Suppressor macrophage treated with lipopolysaccharide for 4 hours (primary cell): ENCODE measurements around the gene CPED1.
"Not testable (repeated sequence)": the region's sequence is repeated elsewhere in the genome, so short reads cannot be mapped to it uniquely, and the experiment has no call there.

Experiments
- DNase-seq: peaks from one replicate; pipeline ENCODE4 v3.0.0-alpha.2; 2020

Gene CPED1

GRCh38 chr7:120997882-120998474 lies 9.5 kb downstream of the CPED1 start:
- peak; percentile 77 for DNase-seq

GRCh38 chr7:120998520-120998919 lies 10.0 kb downstream of the CPED1 start:
- DNase-seq: no peak

DNA sequence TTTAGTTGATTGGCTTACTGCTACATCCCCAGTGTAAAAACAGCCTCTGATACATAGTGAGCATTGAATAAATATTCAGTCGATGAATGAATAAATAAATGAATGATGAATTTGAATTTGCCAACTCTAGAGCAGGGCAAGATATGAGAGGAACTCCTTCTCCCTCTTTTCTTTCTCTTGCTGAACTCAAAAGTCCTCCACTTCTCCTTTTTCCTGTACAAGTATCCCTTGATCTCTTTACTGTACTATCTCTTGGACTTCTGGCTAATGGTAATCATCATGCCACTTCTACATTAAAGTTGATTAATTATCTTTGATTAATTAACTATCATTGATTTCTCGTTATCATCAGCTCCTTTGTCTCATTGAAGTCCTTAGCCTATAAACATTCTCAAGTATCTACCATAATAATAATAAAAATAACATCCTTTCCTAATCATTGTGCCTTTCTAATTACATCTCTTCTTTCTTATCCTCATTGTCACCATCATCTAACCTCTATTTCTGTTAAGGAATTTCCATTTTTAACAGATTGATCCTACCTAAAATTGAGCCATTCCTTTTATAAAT lies 10.6 kb downstream of the CPED1 start:
- no peak for DNase-seq

- peak; percentile 67 for DNase-seq
Measured at GRCh38 chr7:121000081-121000983, 11.8 kb downstream of the CPED1 start.

DNA sequence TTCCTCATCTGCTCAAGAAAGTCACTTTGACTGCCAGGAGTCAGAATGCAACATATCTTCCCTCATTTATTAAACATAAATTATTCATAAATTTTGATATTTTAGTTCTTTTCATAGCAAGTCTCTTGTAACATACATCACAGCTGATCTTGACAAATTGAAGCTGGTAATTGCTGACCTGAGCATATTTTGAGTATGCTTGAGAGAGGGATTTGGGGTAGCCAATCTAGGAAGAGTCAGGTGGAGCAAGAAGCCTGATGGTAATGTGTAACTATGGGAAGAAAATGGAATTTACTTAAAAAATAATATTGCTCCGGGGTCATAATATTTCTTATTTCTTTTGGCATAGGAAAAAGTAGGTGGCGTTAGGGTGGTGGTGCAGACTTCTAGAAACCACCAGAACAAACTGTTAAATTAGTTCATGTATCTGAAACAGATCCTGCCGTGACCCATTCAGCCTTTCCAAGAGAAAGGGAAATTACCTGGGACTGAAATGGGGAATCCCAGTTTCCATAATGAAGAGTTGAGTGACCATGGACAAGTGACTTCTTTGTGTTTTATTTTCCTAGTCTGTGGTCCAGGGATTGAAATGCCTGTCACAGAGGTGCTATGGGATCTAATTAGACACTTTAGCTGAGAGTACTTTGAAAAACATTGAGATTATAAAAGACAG lies 12.9 kb downstream of the CPED1 start:
- DNase-seq: no peak

- DNase-seq: no peak
Measured at GRCh38 chr7:121002048-121002756, 13.7 kb downstream of the CPED1 start.

DNA sequence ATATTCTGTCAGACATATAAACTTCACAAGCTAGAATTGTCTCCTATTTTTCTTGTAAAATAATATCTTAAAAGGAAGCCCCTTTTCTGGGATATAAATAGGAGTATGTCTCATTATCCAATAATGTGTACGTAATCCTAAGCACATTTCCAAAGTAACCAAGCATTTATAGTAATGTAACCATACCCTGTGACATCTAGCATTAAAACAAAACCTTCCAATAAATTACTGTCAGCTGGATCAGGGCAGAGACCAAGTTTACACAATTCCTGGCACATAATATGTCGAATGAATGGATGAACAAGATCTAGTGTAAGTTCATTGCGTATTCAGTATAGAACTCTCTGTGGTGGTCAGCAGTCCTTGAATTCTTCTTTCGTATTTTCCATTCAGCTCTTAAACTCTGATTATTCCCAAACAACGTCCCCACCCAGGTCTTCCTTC lies 14.3 kb downstream of the CPED1 start:
- no peak for DNase-seq

DNA sequence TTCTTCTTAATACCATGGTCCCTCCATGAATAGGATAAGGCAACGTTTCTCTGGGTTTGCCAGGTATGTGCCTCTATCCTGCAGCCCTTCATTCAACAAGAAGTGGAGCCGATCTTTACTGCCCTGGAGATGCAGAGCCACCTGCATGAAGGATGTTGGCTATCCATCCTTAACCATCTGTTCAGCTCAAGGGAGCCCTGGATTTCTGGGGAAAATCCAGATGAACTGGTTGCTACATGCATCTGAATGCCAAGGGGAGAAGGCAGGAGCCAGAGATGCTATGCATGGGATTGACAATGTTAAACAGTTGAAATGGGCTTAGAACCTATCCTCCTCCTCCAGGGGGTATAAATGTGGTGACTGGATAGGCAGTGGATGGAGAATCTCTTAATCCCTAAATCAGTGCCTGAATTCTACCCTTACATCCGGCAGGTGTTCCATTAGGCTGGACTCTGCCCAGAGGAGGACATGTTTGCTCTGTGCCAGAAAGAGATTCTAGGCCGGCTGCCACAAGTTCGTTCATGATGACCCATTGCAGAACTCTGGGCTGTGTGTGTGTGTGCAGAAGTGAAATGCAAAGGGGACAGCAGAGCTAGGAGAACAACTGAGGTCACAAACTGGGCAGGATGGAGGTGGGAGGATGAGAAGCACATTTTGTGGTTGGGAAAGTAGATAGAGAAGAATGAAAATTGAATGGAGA lies 15.6 kb downstream of the CPED1 start:
- DNase-seq: no peak

DNA sequence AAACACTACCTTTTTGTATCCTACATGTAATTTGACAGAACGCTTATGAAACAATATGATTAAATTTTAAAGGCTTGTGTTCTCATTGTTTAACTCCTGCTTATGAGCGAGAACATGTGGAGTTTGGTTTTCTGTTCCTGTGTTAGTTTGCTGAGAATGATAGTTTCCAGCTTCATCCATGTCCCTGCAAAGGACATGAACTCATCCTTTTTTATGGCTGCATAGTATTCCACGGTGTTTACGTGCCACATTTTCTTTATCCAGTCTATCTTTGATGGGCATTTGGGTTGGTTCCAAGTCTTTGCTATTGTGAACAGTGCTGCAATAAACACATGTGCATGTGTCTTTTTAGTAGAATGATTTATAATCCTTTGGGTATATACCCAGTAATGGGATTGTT lies 16.5 kb downstream of the CPED1 start:
- DNase-seq: not testable (repeated sequence)

GRCh38 chr7:121005996-121006584 lies 17.6 kb downstream of the CPED1 start:
- no peak for DNase-seq

DNA sequence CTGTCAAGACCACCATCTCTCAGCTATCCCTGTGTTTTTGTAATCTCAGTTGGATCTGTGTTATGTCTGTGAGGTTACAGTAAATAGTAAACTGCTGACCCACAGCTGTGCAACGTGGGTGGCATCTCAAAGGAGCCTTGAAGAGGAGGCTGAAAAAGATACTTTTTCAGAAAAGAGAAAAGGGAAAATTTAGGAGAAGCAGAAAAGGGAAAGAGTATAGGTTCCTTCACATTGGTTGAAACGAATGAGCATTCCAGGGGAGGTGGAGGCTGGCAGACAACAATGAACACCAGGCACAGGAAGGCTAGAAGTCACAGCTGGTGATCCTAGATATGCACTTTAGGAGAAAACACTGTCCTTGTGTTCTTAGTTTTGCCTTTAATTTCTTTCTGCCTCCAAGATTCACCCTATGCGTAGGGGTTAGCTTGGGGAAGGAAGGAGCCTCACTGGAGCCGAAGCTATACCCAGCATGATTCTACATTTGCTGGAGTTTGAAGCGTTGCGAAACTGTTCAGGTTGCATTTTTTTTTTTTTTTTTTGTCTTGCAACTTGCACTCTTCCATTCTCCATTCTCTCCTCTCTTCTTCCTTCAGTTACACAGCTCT lies 18.3 kb downstream of the CPED1 start:
- no peak for DNase-seq

DNA sequence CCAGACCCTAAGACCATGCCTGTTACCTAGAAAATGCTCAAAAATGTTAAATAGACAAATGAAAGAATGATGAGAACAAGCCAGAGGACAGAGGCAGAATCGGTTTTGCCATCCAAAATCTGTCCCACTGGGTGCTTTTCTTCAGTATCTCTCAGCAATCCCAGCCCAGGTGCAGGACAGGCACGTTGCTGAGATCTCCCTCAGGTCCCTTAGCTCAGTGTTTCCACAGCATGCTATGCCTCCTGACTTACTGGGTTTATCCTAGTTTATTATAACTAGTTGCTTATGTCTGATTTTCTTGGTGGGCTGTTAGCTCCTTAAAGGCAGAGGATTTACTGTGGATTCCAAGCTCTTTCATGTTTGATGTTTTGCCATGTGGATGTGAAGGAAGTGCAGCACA lies 20.3 kb downstream of the CPED1 start:
- no peak for DNase-seq

- no peak for DNase-seq
Measured at GRCh38 chr7:121011401-121011800, 22.9 kb downstream of the CPED1 start.

GRCh38 chr7:121012170-121012874 lies 23.8 kb downstream of the CPED1 start:
- no peak for DNase-seq

DNA sequence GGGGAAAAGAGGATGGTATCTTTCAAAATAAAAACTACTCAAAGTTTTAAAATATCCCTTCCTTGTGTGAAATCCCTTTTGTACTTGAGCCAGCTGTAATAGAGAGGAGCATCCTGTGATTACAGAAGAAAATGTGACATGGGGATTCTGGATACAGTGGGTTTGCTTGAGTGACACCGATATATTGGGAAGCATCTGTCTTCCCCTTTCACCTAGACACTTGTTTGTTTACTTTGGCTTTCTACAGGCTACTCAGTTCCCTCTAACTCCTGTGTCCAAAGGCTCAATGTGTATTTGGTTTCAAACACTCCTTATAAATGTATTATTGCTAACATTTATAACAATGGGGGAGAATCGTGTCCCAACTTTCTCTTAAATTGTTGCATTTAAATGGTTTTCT lies 24.4 kb downstream of the CPED1 start:
- DNase-seq: no peak

- no peak for DNase-seq
Measured at GRCh38 chr7:121015560-121015959, 27.0 kb downstream of the CPED1 start.

DNA sequence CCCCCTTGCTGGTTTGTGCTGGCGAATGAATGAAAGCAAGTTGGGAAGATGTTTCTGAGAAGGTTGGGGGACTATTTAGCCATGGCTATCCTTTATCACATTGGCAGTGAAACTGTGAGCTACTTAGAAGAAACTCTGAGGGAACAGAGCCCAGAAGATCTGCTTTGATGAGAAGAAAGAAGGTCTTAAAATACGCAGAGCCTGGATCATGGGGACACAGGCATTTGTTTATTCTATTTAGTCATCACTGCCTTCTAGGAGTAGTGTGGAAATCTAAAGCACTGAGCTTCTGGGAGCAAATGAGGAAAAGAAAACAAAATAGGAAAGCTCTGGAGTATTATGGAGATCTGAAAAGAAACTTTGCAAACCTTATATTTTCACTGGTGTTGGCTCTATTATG lies 28.5 kb downstream of the CPED1 start:
- no peak for DNase-seq

GRCh38 chr7:121017586-121017985 lies 29.1 kb downstream of the CPED1 start:
- DNase-seq: no peak

DNA sequence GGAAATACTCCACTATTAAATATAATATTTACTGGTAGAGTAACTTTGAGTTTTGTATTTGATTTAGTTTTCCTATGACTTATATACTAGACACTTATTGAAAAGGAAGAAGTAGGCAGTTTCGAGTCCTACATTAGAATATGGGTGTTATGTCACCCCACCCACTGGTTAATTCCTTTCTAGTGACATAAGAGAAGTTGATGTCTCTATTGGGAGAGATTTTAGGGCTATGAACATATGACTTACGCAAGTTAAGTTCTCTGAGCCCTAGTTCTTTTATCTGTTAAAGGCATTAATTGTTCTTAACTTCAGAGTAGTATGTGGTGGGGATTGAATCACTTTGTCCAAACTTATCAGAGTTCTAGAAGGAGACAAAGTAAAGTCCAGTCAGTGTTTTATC lies 30.5 kb downstream of the CPED1 start:
- DNase-seq: peak; percentile 90

GRCh38 chr7:121020249-121020988 lies 31.9 kb downstream of the CPED1 start:
- DNase-seq: peak; percentile 84
